ENCODE measurements around the gene CHURC1.

CHURC1 gene

GRCh38 chr14:64958743-64959142, 44.5 kb downstream of the CHURC1 start:
- DNase-seq, result no peak

- no peak for DNase-seq
These were observed 46.6 kb downstream of the CHURC1 start for GRCh38 chr14:64960762-64961276.

- DNase-seq, result no peak
These were observed 49.4 kb downstream of the CHURC1 start for GRCh38 chr14:64963611-64964010.

- no peak for DNase-seq
These were observed 51.2 kb downstream of the CHURC1 start for GRCh38 chr14:64965356-64966000.

- no peak for DNase-seq
These were observed 52.7 kb downstream of the CHURC1 start for GRCh38 chr14:64966976-64967375.

GRCh38 chr14:64968167-64968566, 53.9 kb downstream of the CHURC1 start:
- no peak for DNase-seq

GRCh38 chr14:64968651-64969050, 54.4 kb downstream of the CHURC1 start:
- no peak for DNase-seq

- no peak for DNase-seq
These were observed 55.8 kb downstream of the CHURC1 start for GRCh38 chr14:64970041-64970440.

- no peak for DNase-seq
These were observed 56.7 kb downstream of the CHURC1 start for GRCh38 chr14:64970776-64971477.

GRCh38 chr14:64971491-64971942, 57.3 kb downstream of the CHURC1 start:
- DNase-seq, result no peak

- peak; percentile 16 for DNase-seq
These were observed 57.9 kb downstream of the CHURC1 start, which contains the start of gene RAB15 for GRCh38 chr14:64971943-64972791. RAB15 (minus strand) TSS chr14:64972336; CDS start chr14:64972076, 260 bp downstream.

- no peak for DNase-seq
These were observed 58.8 kb downstream of the CHURC1 start for GRCh38 chr14:64973026-64973442.

- DNase-seq, result no peak
These were observed 59.6 kb downstream of the CHURC1 start for GRCh38 chr14:64973826-64974225.

- DNase-seq, result no peak
These were observed 60.3 kb downstream of the CHURC1 start for GRCh38 chr14:64974563-64974962.

- DNase-seq, result no peak
These were observed 65.2 kb downstream of the CHURC1 start for GRCh38 chr14:64979336-64980074.

- peak; percentile 11 for DNase-seq
These were observed 69.4 kb downstream of the CHURC1 start for GRCh38 chr14:64983439-64984310.
